ENCODE results near the gene ZMYND15.

DNA sequence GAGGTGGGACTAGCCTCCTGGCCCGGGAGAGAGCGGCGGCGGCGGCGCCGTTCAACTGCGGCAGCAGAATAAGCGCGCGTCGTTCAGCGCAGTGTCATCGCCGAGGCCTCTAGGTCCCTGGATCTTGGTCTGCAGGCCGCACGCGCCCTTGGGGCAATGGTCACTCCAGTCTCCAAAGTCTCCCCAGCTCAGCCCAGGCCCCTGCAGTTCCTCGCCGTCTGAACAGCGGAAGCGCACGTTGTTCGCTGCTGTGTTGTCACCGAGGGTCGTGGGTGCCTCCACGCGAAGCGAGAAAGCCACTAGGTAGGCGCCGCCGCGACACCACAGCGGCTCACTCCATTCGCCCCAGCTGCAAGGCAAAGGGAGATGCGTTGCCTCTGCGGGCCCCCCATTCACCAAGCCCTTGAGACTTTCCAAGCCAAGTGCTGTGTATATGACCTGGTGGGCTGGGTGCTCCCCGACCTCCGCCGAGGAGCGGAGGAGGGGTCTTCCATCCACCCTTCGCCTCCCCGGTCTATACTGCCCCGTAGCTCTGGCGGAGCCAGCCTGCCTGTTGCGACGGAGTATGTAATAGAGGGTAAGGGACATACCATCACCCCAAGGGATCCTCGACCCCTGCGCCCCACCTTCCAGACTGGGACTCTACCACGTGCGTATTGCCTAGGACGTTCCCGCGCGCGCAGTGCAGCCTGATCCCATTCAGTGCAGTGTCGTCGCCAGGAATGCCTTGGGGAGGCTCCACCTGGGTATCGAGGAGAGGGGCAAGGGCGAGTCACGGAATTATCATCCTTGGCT is 45.9 kb downstream of the ZMYND15 start:
- TF ChIP-seq CTCF (IDR thresholded peaks at IDR 0.05; ENCODE audit: low read depth, low read length, poor library complexity, severe bottlenecking) (no peak), EZH2phosphoT487 (IDR thresholded peaks at IDR 0.05; ENCODE audit: borderline replicate concordance, low read length) (no peak)

Data from DOHH2 (cell line).